GM21515 (cell line): ENCODE data around the gene ARFGEF3.
A peak's percentile ranks its signal among the peaks of the same experiment; 100 is the strongest.
"Not testable (repeated sequence)": the region's sequence is repeated elsewhere in the genome, so short reads cannot be mapped to it uniquely, and the experiment has no call there.

Source experiments
- ATAC-seq: cut with Tn5 transposase; IDR thresholded peaks from one replicate; pipeline ENCODE4 v1.9.1; 2021; ENCODE audit not compliant: unreplicated experiment

The ARFGEF3 gene

GRCh38 chr6:138267971-138268895 lies 106.5 kb downstream of the ARFGEF3 start:
- no peak for ATAC-seq

GRCh38 chr6:138271451-138271850 lies 109.7 kb downstream of the ARFGEF3 start:
- ATAC-seq: no peak

GRCh38 chr6:138272533-138273315 lies 111.0 kb downstream of the ARFGEF3 start:
- ATAC-seq: no peak

- no peak for ATAC-seq
These were observed 114.2 kb downstream of the ARFGEF3 start for GRCh38 chr6:138275976-138276375.

GRCh38 chr6:138277835-138278234 lies 116.1 kb downstream of the ARFGEF3 start:
- no peak for ATAC-seq

- ATAC-seq: no peak
These were observed 116.6 kb downstream of the ARFGEF3 start for GRCh38 chr6:138278326-138278725.

- ATAC-seq: no peak
These were observed 124.1 kb downstream of the ARFGEF3 start for GRCh38 chr6:138285800-138286199.

- ATAC-seq: no peak
These were observed 125.0 kb downstream of the ARFGEF3 start for GRCh38 chr6:138286698-138287097.

GRCh38 chr6:138287144-138287955 lies 125.6 kb downstream of the ARFGEF3 start:
- peak; percentile 79 for ATAC-seq

GRCh38 chr6:138288428-138289085 lies 126.8 kb downstream of the ARFGEF3 start:
- not testable (repeated sequence) for ATAC-seq

GRCh38 chr6:138289739-138290138 lies 128.0 kb downstream of the ARFGEF3 start:
- no peak for ATAC-seq

- no peak for ATAC-seq
These were observed 128.8 kb downstream of the ARFGEF3 start for GRCh38 chr6:138290423-138290962.

- ATAC-seq: no peak
These were observed 129.5 kb downstream of the ARFGEF3 start for GRCh38 chr6:138291036-138291848.

- no peak for ATAC-seq
These were observed 130.1 kb downstream of the ARFGEF3 start for GRCh38 chr6:138291849-138292181.

GRCh38 chr6:138292482-138292881 lies 130.7 kb downstream of the ARFGEF3 start:
- no peak for ATAC-seq

GRCh38 chr6:138293428-138294395 lies 132.0 kb downstream of the ARFGEF3 start:
- ATAC-seq: no peak

GRCh38 chr6:138296381-138296780 lies 134.6 kb downstream of the ARFGEF3 start:
- ATAC-seq: no peak

- ATAC-seq: no peak
These were observed 135.0 kb downstream of the ARFGEF3 start for GRCh38 chr6:138296786-138297185.
